BE2C (cell line): ENCODE measurements around the gene CHMP1A.
"Not testable (repeated sequence)": the region's sequence is repeated elsewhere in the genome, so short reads cannot be mapped to it uniquely, and the experiment has no call there.

Experiments used
- DNase-seq: peaks from one replicate; pipeline ENCODE4 v3.0.0-alpha.2; 2020
- H3K27me3 ChIP-seq: fragments of 250-450 bp; sonication (Bioruptor Pico); 2 replicates; pipeline ENCODE4 v1.5.1; 2020; ENCODE audit warnings: mild to moderate bottlenecking
- H3K36me3 ChIP-seq: fragments of 250-450 bp; sonication (Bioruptor Pico); 2 replicates; pipeline ENCODE4 v1.5.1; 2020; ENCODE audit warnings: mild to moderate bottlenecking
- H3K4me1 ChIP-seq: fragments of 250-450 bp; sonication (Bioruptor Pico); 2 replicates; pipeline ENCODE4 v1.5.1; 2020
- H3K4me3 ChIP-seq: 2 replicates; pipeline ENCODE4 v1.5.1; 2011; ENCODE audit warnings: low read depth, low read length
- H3K9me3 ChIP-seq: fragments of 250-450 bp; sonication (Bioruptor Pico); 2 replicates; pipeline ENCODE4 v1.5.1; 2020
- TF ChIP-seq, protein P1 (sequence below): IDR thresholded peaks from 2 replicates; pipeline ENCODE4 v1.5.1; 2012; ENCODE audit warnings: mild to moderate bottlenecking, low read depth, low read length

CHMP1A gene

DNA sequence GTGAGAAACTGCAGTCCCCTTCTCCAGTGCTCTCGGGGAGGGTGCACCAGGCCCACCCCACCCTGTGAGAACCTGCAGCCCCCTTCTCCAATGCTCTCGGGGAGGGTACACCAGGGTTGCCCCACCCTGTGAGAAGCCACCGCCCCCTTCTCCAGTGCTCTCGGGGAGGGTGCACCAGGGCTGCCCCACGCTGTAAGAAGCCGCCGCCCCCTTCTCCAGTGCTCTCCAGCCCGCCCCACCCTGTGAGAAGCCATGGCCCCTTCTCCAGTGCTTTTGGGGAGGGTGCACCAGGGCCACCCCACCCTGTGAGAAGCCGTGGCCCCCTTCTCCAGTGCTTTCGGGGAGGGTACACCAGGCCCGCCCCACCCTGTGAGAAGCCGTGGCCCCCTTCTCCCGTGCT is 12.2 kb upstream of the CHMP1A start:
- no peak for DNase-seq
- Histone ChIP-seq H3K4me3 (no peak overlapping the region), H3K36me3 (no peaks in the 10 kb centered on the region), H3K4me1 (no peaks in the 10 kb centered on the region), H3K27me3 (no peaks in the 10 kb centered on the region), H3K9me3 (no peaks in the 10 kb centered on the region)
- TF ChIP-seq, protein P1, sequence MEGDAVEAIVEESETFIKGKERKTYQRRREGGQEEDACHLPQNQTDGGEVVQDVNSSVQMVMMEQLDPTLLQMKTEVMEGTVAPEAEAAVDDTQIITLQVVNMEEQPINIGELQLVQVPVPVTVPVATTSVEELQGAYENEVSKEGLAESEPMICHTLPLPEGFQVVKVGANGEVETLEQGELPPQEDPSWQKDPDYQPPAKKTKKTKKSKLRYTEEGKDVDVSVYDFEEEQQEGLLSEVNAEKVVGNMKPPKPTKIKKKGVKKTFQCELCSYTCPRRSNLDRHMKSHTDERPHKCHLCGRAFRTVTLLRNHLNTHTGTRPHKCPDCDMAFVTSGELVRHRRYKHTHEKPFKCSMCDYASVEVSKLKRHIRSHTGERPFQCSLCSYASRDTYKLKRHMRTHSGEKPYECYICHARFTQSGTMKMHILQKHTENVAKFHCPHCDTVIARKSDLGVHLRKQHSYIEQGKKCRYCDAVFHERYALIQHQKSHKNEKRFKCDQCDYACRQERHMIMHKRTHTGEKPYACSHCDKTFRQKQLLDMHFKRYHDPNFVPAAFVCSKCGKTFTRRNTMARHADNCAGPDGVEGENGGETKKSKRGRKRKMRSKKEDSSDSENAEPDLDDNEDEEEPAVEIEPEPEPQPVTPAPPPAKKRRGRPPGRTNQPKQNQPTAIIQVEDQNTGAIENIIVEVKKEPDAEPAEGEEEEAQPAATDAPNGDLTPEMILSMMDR = no peak

DNA sequence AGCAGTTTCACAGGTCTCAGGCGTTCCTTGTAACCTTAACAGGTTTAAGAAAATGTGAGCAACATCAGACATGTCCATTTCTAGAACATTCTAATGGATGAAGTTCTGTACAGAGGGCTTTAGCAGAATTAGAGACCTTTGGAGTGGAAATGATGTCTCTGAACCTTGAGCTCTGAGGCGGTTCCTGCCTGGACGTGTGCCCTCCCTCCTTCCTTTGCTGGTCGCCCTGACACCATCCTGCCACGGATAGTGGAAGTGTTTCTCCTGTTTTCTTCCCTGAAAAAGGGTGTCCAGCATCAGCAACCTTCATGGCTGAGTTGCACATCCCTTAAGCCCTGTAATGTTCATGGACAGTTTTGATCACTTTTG is 11.3 kb upstream of the CHMP1A start:
- TF ChIP-seq, protein P1 = no peak

DNA sequence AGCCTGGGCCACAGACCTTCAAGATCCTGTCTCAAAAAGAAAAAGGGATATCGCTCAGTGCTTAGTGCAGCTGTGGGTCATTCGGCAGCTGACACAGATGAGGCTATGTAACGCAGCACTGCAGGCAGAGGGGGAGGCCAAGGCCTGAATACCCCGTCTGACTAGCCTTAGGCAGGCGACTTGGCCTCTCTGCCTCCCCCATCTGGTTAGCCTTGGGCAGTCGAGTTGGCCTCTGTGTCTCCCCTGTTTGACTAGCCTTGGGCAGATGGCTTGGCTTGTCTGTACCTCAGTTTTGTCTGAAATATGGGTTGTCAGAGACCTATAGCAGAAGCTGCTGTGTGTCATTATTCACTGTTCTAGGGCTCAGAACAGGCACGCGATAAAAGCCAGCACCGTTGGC is 10.1 kb upstream of the CHMP1A start:
- Histone ChIP-seq H3K36me3 (no peaks in the 10 kb centered on the region; the same call in 1 of the 2 replicates), H3K27me3 (no peaks in the 10 kb centered on the region), H3K4me3 (no peak overlapping the region), H3K4me1 (no peaks in the 10 kb centered on the region), H3K9me3 (no peaks in the 10 kb centered on the region)
- TF ChIP-seq, protein P1 = no peak
- DNase-seq = no peak

More for the DNA sequence above, 11.3 kb upstream of the CHMP1A start:
- H3K4me1 ChIP-seq = no peaks in the 10 kb centered on the region
- H3K36me3 ChIP-seq = no peaks in the 10 kb centered on the region
- H3K4me3 ChIP-seq = no peak overlapping the region
- DNase-seq = no peak
- H3K27me3 ChIP-seq = no peaks in the 10 kb centered on the region
- no peaks in the 10 kb centered on the region for H3K9me3 ChIP-seq

DNA sequence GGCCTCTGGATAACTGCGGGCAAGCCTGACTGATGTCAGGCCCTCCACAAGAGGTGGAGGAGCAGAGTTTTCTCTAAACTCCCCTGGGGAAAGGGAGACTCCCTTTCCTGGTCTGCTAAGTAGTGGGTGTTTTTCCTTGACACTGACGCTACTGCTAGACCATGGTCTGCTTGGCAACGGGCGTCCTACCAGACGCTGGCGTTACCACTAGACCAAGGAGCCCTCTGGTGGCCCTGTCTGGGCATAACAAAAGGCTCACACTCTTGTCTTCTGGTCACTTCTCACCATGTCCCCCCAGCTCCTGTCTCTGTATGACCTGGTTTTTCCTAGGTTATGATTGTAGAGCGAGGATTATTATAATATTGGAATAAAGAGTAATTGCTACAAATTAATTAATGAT is 9.5 kb upstream of the CHMP1A start:
- not testable (repeated sequence) for H3K36me3 ChIP-seq, H3K27me3 ChIP-seq, H3K4me1 ChIP-seq, H3K4me3 ChIP-seq, H3K9me3 ChIP-seq
- peak; percentile 73 for DNase-seq
- TF ChIP-seq, protein P1 = peak; percentile 62

DNA sequence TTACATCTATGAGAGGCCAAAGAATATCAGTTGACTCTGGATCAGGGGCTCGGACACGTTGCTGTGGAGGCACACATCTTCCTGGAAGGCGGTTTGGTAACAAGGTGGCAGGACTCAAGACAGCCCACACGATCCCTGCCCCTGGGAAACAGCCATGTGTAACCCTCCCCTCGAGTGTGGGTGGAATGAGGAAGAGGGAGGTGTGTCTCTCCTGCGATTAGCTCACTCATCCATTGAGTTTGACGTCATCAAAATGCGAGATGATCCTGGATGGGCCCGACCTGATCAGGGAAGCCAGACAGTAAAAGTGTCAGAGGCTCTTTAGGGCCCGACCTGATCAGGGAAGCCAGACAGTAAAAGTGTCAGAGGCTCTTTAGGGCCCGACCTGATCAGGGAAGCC is 6.7 kb upstream of the CHMP1A start:
- H3K27me3 ChIP-seq, H3K4me3 ChIP-seq, DNase-seq, H3K4me1 ChIP-seq, H3K9me3 ChIP-seq: not testable (repeated sequence)
- H3K36me3 ChIP-seq = peaks cover 17% of the 10 kb centered on the region

DNA sequence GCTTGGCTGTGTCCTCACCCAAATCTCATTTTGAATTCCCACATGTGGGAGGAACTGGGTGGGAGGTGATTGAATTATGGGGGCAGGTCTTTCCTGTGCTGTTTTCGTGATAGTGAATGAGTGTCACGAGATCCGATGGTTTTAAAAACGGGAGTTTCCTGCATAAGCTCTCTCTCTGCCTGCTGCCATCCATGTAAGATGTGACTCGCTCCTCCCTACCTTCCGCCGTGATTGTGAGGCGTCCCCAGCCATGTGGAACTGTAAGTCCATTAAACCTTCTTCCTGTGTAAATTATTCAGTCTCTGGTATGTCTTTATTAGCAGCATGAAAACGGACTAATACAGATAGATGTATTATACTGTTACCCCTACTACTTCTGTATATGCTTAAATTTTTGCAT is 3.7 kb upstream of the CHMP1A start:
- Histone ChIP-seq H3K9me3 (no peaks in the 10 kb centered on the region), H3K36me3 (peaks cover 17% of the 10 kb centered on the region), H3K4me1 (no peaks in the 10 kb centered on the region), H3K4me3 (no peak overlapping the region), H3K27me3 (no peaks in the 10 kb centered on the region)
- no peak for DNase-seq
- TF ChIP-seq, protein P1 = no peak

DNA sequence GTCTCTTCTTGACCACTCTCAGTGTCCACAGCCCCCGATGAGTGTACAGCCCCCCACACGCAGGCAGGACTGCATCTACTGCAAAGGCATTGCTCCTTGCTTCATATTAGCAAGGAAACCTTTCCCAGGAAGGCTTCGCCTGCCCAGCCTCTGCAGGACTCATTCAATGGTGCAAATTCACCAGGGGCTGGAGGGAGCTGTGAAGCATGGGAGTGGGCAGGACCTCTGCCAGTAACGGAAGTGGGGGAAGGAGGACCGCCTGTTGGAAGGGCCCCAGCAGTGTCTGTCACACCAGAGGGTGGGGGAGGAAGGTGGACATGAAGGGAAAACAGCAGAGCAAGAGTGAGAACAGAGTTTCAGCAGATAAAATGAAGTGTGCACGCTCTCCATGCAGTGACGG is 2.6 kb upstream of the CHMP1A start:
- no peak for DNase-seq
- Histone ChIP-seq H3K27me3 (no peaks in the 10 kb centered on the region), H3K4me1 (no peaks in the 10 kb centered on the region), H3K36me3 (peaks cover 17% of the 10 kb centered on the region), H3K4me3 (no peak overlapping the region), H3K9me3 (no peaks in the 10 kb centered on the region)
- TF ChIP-seq, protein P1 = no peak
